ENCODE data around the gene SORBS2.

- TF ChIP-seq POLR2A (IDR thresholded peaks at IDR 0.05), result no peak
- no peak for TF ChIP-seq CTCF (IDR thresholded peaks at IDR 0.05)
These were observed 85.1 kb downstream of the SORBS2 start for GRCh38 chr4:185726931-185727330.

Measured in testis (tissue), 2 donors.